Colon (tissue), 2 donors: ENCODE measurements around the gene SEMA3D.

Experiments used
- FAIRE-seq: peaks from 2 replicates; lab custom pipeline; 2012; peaks lifted over from hg19 to GRCh38; lab: Jason Lieb, UNC
- donor health status: control.
- donor health status: control.

The SEMA3D gene

DNA sequence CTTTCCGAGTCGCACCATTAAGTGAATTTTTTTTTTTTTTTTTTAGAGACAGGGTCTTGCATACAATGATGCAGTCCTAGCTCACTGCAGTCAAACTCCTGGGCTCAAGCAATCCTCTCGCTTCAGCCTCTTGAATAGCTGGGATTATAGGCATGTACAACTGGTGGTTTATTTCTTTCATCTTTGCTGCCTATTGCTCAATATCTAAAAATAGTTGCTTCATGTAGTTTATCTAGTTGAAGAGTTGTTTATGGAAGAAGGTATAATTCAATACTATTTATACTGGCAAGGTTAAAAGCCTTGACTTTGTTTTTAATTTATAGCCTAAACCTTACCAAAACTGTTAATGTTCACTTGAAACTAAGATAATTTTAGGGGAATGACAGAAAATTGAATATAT is 66.9 kb downstream of the SEMA3D start:
- FAIRE-seq = no peak

DNA sequence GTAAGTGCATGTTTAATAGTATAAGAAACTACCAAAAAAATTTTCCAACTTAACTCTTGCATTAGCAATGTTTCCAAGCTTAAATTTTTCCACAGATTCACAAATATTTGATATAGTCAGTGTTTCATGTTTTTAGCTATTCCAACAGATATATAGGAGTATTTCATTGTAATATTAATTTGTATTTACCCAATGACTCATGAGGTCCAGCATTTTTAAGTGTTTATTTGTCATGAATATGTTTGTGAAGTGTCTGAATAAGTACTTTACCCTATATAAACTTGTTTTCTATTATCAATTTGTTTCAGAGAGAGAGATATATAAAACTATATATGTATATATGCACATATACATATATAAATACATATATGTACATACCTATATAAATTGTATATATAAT is 71.0 kb downstream of the SEMA3D start:
- no peak for FAIRE-seq

DNA sequence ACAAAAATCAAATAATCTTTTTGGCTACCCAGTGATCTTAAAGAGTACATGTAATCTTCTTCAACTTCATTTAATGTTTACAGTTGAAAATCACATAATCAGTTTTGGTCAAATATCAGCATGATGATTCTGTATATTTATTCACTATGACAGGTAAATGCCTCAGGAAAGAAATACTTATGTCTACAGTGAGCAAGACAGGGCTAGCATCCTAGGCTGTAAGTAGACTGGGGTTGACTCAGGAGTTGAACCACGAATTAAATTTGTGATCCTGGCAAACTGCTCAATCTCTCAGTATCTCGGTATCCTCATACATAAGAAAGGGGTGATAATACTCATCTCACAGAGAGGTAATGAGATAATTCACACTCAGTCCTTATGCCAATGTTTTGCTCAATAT is 71.8 kb downstream of the SEMA3D start:
- no peak for FAIRE-seq

DNA sequence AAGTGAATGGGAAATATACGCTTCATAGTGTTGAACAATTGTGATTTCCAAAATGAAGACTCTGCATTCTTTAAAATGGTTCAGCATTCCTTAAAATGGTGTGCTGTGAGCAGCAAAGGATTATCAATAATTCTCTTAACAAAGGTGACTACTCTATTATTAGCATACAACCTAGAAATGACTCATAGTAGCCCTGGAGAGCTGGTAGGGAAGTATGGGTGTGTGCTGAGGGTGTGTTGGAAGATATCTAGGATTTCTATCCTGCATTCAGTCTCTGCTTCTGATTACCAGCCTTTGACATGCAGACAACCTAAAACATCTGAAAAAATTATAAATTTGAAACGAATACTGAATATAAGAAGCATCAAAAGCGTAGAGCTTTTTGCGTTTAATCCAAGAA is 72.5 kb downstream of the SEMA3D start:
- no peak for FAIRE-seq

DNA sequence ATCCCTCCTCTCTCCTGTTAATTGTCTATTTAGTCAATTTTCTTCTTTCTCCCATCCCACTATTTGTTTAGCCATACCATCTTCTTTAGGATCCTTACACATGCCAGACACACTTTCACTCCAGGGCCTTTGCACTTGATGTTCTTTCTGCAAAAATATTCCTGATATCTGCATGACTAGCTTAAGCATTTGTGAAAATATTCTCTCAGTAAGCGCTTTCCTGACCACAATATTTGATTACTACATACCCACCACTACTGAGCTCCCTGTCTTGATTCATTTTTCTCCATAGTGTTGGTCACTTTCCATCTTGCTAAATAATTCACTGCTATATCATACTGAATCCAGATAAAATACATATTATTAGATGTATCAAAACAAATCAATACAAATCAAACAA is 75.1 kb downstream of the SEMA3D start:
- FAIRE-seq = no peak

DNA sequence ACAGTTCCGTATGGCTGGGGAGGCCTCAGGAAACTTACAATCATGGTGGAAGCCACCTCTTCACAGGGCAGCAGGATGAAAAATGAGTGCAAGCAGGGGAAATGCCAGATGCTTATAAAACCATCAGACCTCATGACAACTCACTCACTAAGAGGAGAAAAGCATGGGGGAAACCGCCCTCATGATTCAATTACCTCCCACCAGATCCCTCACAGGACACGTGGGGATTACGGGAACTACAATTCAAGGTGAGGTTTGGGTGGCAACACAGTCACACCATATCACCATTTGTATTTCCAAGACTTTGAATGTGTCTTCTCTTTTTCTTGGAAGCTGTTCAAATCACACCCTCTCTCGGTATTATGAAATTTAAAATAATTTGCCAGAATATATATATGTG is 80.1 kb downstream of the SEMA3D start:
- FAIRE-seq = no peak

DNA sequence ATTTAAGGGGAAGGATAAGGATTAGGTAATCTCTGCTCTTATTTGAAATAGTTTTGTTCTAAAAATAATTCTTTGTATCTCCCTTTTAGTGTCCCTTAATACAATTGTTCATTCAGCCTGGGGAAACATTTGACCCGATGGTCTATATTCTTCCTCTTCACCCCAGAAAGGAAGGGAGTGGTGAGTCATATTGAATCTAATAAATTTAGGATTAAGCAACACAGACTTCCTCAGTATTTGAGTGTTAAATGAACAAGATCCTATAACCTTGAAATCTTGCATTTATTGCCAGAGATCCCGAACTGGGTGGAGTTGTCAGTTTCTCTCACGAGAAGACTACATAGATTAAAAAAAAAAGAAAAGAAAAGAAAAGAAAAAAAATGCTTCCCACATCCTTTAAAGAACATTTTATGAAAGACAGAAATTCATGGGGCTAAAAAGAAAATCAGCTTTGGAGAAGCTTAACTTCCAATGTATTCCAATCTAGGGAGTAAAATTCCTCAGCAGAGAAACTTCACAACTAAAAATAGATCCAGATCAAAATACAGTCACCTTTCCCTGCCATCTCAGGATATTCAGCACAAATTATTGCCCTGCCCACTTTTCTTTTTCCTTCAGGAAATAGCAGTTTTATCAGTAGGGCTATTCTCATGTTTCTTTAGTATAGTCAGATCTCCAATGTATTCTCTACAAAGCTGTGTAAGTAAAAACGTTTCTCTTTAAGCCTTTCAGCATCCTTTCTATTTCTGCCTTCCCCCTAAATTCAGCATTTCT is 82.2 kb downstream of the SEMA3D start:
- no peak for FAIRE-seq

DNA sequence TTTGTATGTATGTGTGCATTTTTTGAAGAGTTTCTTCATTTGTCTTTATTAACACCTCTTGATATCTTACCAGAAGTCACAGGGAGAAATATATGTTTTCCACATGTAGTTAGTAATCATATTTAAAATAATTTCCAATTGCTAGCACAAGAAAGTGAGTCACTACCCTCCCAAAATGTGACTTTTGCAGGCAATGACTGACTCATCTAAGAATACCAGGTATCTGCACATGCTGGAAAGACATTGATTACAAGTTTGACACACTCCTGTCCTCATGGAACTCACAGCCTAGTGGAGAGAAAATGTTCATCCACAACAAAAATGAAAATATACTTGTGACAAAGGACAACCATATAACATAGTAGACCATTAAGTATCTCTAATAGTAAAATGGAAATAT is 82.9 kb downstream of the SEMA3D start:
- FAIRE-seq = no peak

DNA sequence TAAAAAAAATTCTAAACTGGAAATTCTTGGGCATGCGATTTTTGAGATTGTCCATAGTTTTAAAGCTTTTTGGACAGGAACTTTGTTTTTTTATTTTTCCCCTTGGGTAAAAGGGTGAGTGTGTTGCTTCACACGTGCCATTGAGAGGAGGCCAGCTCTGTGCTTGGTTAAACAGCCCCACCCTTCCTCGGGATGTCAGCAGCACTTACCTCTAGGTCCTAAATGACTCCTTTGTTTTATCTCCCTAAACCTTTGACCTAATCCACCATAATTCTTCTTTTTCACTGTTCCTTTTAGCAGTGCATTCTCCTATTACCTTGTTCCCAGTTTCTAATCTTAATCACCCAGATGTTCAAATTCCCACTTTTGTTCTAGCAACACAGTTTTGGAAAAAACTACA is 83.5 kb downstream of the SEMA3D start:
- FAIRE-seq = no peak

DNA sequence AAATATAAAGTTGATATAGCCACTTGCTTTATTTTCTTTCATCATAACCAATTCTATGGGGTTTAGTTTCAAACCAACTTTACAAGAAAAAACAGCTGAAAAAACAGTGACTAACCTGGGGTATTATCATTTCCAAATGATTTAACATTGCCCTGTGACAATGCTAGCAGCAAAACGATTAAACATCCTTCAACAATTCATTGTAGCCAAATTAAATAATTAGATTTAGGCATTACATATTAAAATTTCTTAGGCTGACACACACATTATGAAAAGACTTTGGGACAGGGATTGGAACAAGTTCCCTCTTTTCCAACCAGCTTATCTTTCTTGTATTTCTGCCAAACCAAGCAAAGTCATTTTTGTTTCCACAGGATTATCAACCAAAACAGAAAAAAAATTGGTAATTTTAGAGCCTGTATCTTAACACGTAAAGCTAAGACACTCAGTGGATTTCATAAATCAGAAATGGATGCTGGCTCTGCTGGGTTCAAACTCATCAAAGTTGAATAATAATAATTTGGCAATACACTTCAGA is 84.0 kb downstream of the SEMA3D start:
- FAIRE-seq = no peak

DNA sequence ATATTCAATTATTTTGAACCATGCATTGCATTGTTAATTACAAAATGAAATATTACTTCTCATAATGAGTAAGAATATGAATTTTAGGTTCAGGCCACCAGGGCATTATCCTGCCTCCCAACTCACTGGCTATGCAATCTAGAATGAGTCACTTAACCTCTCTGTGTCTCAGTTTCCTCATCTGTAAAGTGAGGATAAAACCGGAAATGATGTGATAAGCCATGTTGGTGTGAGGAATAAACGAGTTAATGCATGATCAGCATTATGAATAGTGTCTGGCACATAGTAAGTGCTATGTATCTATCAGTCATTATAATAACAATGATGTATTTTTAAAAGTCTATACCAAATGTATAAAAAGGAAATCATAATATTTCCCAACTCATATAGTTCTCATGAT is 85.5 kb downstream of the SEMA3D start:
- no peak for FAIRE-seq

DNA sequence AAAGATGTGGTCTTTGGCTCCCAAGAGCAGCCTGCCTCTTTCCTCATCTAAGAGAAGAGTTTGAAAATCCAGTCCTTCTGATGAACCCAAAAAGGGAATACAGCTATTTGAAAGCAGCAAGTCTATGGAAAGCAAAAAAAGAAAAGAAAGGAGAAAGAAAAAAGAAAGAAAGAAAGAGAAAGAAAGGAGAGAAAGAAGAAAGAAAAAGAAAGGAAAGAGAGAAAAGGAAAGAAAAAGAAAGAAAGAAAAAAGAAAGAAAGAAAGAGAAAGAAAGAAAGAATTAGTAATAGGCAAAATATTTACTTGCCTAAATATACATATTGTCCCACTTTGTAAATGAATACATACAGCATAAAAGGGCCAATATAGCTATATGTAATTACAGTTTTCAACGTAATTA is 89.0 kb downstream of the SEMA3D start:
- FAIRE-seq = no peak

DNA sequence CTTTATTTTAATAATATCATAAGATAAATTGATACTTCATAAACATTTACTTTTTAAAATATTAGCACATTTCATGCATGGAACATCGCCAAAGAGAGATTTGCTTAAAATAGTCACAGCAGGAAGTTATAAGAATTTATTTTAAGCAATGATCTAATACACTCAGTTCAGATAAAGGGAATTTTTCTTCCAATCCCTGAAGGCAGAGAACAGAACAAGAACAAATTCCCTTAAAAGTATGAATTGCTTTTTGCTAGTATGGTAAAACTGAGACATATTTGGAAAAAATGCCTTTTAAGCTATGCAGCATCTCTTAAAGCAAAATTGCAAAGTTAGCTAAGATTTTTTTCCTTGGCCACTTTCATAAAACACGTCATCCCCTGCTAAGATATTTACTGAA is 91.0 kb downstream of the SEMA3D start:
- FAIRE-seq = no peak

DNA sequence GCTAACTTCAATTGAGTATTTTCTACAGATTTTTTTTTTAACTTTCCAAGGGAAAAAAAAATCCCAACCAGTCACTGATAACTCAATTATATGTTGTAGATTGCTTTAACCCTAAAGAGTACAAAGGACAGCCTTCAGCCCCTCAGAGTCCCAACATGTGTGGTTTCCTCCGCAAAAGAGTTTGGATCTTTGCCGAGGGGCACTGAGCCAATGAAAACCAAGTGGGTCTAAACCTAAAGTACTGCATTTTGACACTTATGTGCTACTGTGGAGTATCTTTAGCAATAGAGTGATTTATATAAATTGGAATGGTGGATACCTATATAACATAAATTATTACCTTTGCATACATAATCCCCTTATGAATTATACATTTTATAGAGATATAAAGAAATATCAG is 91.5 kb downstream of the SEMA3D start:
- FAIRE-seq = no peak

DNA sequence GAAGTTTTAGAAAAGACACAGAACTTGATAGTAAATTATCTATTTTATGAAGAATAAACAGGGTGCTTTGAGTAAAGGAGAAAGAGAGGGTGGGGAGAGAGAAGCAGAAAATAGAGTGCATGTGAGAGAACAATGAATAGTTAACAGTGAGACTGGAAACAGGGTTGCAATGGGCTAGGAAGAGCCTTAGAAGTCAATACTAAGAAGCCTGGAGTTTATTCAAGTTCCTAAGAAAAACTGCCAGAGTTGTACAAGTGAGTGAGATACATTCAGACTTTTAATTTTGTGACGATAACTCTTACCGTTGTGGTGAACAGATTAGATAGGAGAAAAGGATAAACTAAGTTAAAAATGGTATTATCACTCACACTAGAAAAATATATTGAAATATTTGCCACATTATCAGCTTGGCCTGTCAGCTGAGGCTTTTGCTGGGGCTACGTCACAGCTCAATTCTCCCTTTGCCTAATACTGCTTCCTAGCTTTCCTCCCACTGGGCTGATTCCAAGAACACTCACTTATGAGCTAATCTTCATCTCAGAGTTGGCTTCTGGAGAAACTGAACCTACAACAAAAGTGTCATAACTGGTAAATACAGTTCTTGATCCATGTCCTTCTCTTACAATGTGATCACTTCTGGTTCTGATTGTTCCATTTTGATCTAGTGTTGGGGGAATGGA is 92.7 kb downstream of the SEMA3D start:
- no peak for FAIRE-seq

DNA sequence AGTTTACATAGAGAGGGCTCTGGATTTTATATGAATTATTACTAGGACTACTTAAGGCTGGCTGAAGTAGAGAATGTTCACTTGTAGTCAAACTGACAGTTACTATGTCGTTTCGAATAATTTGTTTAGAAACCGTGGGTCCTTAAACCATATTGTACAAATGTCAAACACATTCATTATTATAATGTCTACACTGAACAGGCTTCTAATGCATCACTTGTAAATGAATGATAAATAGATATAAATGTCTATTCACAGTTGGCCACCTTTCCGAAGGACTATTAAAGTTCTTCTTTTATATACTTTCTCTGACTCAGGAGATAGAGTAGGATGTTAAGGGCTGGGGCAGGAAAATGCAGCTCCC is 95.3 kb downstream of the SEMA3D start:
- FAIRE-seq = no peak

DNA sequence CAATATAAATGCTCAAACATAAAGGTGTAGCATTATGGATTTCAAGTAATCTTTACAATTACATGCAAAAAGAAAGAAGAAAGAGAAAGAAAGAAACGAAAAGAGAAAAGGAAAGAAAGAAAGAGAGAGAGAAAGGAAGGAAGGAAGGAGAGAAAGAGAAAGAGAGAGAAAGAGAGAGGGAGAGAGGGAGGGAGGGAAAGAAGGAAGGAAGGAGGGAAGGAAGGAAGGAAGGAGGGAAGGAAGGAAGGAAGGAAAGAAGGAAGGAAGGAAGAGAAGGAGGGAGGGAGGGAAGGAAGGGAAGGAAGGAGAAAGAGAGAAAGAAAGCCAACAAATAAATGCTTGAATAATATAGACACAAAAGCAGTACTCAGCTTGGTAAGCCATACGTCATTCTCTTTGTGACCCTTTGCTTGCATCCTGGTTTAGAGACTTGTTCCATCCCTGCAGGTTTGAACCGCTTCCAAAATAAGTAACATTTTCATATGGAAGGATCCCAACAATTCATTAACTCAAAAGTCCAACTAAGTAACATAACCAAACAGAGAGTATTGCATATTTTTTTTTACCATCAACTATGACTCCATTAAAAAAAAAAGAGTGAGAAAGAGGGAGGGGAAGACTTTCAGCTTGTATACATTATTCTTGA is 95.8 kb downstream of the SEMA3D start:
- no peak for FAIRE-seq

DNA sequence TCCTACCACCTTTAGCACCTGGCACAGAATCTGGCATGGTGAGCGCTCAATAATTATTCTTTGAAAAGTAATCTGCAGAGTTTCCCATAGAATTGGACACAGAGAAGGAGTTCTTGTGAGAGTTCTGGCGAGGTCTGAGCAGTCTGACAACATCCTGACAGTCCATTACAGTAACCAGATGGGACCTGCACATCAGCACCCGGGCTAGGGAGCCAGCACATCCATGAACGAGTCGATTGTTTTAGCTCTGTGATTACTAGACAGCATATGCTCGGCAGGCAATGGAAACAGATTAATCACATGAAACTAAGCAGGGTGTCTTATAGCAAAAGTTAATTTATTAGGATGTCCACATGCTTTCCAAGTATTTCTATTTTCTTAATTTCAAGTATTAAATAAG is 96.7 kb downstream of the SEMA3D start:
- FAIRE-seq = no peak

DNA sequence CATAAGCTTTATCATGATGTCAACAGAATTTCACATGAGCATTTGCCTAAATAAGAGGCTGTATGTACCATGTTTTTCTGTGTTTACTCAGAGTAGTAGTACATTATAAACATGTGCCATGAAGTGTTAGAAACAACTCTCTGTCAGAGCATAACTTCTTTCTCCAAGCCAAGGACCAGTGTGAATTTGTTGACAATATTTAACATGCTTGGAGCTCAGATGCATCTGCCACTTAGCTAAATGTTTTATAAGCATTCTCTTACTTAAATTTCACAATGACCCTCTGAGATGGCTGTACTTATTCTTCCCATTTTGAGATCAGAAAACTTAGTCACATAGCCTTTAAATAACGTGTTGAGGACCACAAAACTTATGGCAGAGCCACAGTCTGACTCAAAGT is 105.0 kb downstream of the SEMA3D start:
- FAIRE-seq = no peak

DNA sequence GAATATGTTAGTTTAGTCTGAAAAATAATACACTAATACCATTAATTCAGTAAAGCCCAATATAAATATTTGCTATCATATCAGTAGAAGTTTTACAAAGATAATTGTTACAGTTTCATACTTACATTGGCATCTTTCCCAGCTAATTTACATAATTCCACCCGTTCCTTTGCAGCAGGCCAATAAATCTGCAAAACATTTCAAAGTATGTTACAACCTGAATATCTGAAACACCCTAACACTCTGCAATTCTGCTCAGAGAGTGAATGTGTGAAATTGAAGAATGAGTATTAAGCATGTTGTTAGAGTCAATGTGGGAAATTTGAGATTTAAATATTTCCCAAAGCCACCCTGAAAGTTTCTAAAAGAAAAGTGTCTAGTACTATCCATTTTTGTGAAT is 105.5 kb downstream of the SEMA3D start:
- no peak for FAIRE-seq

DNA sequence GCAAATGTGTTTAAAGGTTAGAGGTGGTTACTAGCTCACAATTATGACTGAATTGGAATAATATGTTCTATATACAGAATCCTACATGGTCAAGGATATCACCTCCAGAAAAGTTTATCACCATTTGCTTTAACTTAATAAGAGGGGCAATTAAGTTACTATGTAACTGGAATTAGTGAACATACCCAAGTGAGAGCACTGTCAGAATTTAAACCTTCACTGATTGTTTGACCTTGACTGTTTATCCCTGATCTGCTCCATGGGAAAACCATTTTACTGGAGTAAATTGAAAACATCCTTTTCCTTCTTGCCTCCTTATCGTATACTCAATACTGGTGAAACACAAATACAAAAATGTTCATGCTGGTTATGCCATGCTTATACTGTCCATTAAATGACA is 107.4 kb downstream of the SEMA3D start:
- FAIRE-seq = no peak

DNA sequence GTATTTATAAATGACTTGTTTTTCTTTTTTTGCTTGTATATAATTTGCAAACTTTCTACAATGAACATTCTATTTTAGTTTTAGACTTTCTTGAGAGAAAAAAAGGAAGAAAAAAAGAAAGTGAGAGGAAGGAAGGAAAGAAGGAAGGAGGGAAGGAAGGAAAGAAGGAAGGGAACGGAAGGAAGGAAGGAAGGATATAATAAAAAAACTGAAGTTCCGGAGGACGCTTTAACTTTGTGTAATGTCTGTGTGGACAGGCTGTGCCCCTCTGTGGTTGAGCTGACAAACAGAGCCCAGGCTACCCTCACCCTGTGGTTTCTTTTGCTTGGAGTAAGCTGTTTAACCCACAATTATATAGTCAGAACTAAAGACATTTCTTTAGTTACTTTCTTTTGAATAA is 108.7 kb downstream of the SEMA3D start:
- no peak for FAIRE-seq

DNA sequence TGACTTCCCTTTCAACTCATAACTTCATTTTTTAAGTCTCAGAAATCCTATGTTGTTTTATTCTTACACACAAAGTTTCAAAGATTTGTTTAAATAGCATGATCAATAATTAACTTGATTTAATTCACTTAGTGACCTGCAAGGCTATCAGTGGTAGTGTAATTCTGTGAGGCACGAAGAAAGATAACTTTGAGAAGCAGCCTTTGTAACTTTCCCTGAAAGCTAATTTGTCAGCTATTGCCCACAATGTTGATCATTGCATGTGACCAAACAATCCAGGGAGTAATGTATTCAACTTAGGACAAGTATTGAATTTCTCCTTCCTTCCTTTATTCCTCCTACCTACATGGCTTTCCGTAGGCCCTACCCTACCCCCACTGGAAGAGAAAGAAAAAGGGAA is 111.0 kb downstream of the SEMA3D start:
- no peak for FAIRE-seq
